ENCODE data around the gene MAP3K1. TPM values are rescaled to one million over a fixed set of nuclear protein-coding genes. Genes with fewer than 3 reads are reported as not detected.

Gene MAP3K1
- total and polyA plus RNA-seq, 2 experiments from 2014 or later: 9.5 to 14.4 TPM

DNA sequence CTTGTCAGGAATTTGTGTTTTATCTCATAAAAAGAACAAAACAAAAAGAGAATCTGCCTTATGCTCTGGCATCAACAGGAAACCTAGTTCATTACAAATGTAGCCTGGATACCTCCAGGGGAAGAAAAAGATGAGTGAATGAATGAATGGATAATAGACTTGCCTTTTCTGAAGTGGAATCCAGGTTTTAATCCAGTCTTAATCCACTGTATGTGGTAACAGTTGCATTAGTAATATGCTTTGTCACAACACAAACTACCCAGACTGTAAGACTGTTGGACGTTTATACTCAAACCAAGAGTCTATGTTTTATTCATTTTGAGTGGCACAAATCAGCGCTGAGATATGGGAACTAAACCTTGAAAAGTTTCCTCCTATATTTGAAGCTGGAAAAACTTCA, 32.1 kb upstream of the MAP3K1 start:
- Histone ChIP-seq H3K4me1 (ENCODE audit: insufficient read depth) (no peaks in the 10 kb centered on the region), H3K4me2 (no peak overlapping the region), H3K27ac (ENCODE audit: low read depth) (no peak overlapping the region), H2AFZ (no peak overlapping the region), H3K9me2 (ENCODE audit: insufficient read depth) (no peaks in the 10 kb centered on the region), H3K4me3 (no peak overlapping the region), H3F3A (replicated peaks; ENCODE audit: low read depth) (no peaks in the 10 kb centered on the region), H3K36me3 (ENCODE audit: insufficient read depth) (no peaks in the 10 kb centered on the region), H4K20me1 (replicated peaks; ENCODE audit: insufficient read depth) (no peaks in the 10 kb centered on the region), H3K79me2 (replicated peaks; ENCODE audit: insufficient read depth) (no peaks in the 10 kb centered on the region), H3K27me3 (ENCODE audit: insufficient read depth) (no peaks in the 10 kb centered on the region)
- Mint-ChIP-seq H3K27me3 (ENCODE audit: insufficient read depth, low read depth, poor library complexity) (no peaks in the 10 kb centered on the region), H3K4me3 (no peak overlapping the region), H3K27ac (no peak overlapping the region), H3K4me1 (no peaks in the 10 kb centered on the region), H3K36me3 (ENCODE audit: low read depth) (peaks cover 8% of the 10 kb centered on the region; the same call in 2 of the 3 replicates), H3K9me3 (peaks cover 34% of the 10 kb centered on the region)
- TF ChIP-seq, protein P1, sequence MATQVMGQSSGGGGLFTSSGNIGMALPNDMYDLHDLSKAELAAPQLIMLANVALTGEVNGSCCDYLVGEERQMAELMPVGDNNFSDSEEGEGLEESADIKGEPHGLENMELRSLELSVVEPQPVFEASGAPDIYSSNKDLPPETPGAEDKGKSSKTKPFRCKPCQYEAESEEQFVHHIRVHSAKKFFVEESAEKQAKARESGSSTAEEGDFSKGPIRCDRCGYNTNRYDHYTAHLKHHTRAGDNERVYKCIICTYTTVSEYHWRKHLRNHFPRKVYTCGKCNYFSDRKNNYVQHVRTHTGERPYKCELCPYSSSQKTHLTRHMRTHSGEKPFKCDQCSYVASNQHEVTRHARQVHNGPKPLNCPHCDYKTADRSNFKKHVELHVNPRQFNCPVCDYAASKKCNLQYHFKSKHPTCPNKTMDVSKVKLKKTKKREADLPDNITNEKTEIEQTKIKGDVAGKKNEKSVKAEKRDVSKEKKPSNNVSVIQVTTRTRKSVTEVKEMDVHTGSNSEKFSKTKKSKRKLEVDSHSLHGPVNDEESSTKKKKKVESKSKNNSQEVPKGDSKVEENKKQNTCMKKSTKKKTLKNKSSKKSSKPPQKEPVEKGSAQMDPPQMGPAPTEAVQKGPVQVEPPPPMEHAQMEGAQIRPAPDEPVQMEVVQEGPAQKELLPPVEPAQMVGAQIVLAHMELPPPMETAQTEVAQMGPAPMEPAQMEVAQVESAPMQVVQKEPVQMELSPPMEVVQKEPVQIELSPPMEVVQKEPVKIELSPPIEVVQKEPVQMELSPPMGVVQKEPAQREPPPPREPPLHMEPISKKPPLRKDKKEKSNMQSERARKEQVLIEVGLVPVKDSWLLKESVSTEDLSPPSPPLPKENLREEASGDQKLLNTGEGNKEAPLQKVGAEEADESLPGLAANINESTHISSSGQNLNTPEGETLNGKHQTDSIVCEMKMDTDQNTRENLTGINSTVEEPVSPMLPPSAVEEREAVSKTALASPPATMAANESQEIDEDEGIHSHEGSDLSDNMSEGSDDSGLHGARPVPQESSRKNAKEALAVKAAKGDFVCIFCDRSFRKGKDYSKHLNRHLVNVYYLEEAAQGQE (IDR thresholded peaks at IDR 0.05; ENCODE audit: unreplicated experiment): no peak
- TF ChIP-seq, protein P2, sequence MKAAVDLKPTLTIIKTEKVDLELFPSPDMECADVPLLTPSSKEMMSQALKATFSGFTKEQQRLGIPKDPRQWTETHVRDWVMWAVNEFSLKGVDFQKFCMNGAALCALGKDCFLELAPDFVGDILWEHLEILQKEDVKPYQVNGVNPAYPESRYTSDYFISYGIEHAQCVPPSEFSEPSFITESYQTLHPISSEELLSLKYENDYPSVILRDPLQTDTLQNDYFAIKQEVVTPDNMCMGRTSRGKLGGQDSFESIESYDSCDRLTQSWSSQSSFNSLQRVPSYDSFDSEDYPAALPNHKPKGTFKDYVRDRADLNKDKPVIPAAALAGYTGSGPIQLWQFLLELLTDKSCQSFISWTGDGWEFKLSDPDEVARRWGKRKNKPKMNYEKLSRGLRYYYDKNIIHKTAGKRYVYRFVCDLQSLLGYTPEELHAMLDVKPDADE (IDR thresholded peaks at IDR 0.05): no peak
- no peak for TF ChIP-seq ZNF114 (CRISPR knock-in tag; IDR thresholded peaks at IDR 0.05)
- TF ChIP-seq JUNB (IDR thresholded peaks at IDR 0.05; ENCODE audit: unreplicated experiment): no peak
- no peak for TF ChIP-seq POLR2AphosphoS5 (IDR thresholded peaks at IDR 0.05; ENCODE audit: low read depth)
- no peak for TF ChIP-seq NANOG (IDR thresholded peaks at IDR 0.05; ENCODE audit: borderline replicate concordance)
- TF ChIP-seq STAT1 (IDR thresholded peaks at IDR 0.05; ENCODE audit: unreplicated experiment): no peak
- TF ChIP-seq EZH2phosphoT487 (IDR thresholded peaks at IDR 0.05; ENCODE audit: unreplicated experiment): no peak
- no peak for TF ChIP-seq CTCF (conservative IDR thresholded peaks at IDR 0.05; ENCODE audit: low read depth in 2 of 2)
- no peak for TF ChIP-seq EZH2 (IDR thresholded peaks at IDR 0.05; ENCODE audit: low read depth, unreplicated experiment)
- no peak for TF ChIP-seq ZNF331 (CRISPR knock-in tag; IDR thresholded peaks at IDR 0.05; ENCODE audit: low read depth)
- TF ChIP-seq, protein P3, sequence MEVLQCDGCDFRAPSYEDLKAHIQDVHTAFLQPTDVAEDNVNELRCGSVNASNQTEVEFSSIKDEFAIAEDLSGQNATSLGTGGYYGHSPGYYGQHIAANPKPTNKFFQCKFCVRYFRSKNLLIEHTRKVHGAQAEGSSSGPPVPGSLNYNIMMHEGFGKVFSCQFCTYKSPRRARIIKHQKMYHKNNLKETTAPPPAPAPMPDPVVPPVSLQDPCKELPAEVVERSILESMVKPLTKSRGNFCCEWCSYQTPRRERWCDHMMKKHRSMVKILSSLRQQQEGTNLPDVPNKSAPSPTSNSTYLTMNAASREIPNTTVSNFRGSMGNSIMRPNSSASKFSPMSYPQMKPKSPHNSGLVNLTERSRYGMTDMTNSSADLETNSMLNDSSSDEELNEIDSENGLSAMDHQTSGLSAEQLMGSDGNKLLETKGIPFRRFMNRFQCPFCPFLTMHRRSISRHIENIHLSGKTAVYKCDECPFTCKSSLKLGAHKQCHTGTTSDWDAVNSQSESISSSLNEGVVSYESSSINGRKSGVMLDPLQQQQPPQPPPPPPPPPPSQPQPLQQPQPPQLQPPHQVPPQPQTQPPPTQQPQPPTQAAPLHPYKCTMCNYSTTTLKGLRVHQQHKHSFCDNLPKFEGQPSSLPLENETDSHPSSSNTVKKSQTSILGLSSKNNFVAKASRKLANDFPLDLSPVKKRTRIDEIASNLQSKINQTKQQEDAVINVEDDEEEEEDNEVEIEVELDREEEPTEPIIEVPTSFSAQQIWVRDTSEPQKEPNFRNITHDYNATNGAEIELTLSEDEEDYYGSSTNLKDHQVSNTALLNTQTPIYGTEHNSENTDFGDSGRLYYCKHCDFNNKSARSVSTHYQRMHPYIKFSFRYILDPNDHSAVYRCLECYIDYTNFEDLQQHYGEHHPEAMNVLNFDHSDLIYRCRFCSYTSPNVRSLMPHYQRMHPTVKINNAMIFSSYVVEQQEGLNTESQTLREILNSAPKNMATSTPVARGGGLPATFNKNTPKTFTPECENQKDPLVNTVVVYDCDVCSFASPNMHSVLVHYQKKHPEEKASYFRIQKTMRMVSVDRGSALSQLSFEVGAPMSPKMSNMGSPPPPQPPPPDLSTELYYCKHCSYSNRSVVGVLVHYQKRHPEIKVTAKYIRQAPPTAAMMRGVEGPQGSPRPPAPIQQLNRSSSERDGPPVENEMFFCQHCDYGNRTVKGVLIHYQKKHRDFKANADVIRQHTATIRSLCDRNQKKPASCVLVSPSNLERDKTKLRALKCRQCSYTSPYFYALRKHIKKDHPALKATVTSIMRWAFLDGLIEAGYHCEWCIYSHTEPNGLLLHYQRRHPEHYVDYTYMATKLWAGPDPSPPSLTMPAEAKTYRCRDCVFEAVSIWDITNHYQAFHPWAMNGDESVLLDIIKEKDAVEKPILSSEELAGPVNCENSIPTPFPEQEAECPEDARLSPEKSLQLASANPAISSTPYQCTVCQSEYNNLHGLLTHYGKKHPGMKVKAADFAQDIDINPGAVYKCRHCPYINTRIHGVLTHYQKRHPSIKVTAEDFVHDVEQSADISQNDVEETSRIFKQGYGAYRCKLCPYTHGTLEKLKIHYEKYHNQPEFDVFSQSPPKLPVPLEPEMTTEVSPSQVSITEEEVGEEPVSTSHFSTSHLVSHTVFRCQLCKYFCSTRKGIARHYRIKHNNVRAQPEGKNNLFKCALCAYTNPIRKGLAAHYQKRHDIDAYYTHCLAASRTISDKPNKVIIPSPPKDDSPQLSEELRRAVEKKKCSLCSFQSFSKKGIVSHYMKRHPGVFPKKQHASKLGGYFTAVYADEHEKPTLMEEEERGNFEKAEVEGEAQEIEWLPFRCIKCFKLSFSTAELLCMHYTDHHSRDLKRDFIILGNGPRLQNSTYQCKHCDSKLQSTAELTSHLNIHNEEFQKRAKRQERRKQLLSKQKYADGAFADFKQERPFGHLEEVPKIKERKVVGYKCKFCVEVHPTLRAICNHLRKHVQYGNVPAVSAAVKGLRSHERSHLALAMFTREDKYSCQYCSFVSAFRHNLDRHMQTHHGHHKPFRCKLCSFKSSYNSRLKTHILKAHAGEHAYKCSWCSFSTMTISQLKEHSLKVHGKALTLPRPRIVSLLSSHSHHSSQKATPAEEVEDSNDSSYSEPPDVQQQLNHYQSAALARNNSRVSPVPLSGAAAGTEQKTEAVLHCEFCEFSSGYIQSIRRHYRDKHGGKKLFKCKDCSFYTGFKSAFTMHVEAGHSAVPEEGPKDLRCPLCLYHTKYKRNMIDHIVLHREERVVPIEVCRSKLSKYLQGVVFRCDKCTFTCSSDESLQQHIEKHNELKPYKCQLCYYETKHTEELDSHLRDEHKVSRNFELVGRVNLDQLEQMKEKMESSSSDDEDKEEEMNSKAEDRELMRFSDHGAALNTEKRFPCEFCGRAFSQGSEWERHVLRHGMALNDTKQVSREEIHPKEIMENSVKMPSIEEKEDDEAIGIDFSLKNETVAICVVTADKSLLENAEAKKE (CRISPR knock-in tag; IDR thresholded peaks at IDR 0.05): no peak
- no peak for TF ChIP-seq CREB1 (CRISPR knock-in tag; IDR thresholded peaks at IDR 0.05; ENCODE audit: low read depth)
- DNase-seq (ENCODE audit: low spot score) (no peak), ATAC-seq (no peak)

All from GM23338 (cell line).